Neutrophil (primary cell): Measurements from ENCODE around the gene IPPK.

Source experiments
- H3K27ac ChIP-seq: fragments of 200-600 bp; sonication (generic); 2 replicates; pipeline ENCODE4 v1.5.1; 2016; ENCODE audit warnings: mild to moderate bottlenecking, moderate library complexity
- H3K27me3 ChIP-seq: fragments of 200-600 bp; sonication (generic); 2 replicates; pipeline ENCODE4 v1.6.0; 2016; ENCODE audit warnings: mild to moderate bottlenecking
- H3K36me3 ChIP-seq: fragments of 200-600 bp; sonication (generic); 2 replicates; pipeline ENCODE4 v1.5.1; 2017
- H3K4me1 ChIP-seq, 2 experiments: fragments of 200-600 bp in 1 of 2; sonication (generic) in 1 of 2; 1 replicate in 1 of 2; 2 replicates in 1 of 2; pipeline versions ENCODE4 v1.5.1 to v1.6.1; 2013 to 2016; ENCODE audit warnings: low read depth in 1 of 2, low read length in 1 of 2, mild to moderate bottlenecking in 1 of 2, moderate library complexity in 1 of 2; ENCODE audit not compliant: control insufficient read depth in 1 of 2, insufficient read depth in 1 of 2
- H3K4me3 ChIP-seq, 2 experiments: fragments of 200-600 bp in 1 of 2; sonication (generic) in 1 of 2; 1 replicate in 1 of 2; 2 replicates in 1 of 2; pipeline ENCODE4 v1.5.1; 2013 to 2016; ENCODE audit warnings: low read depth in 1 of 2, low read length in 1 of 2, mild to moderate bottlenecking in 1 of 2, moderate library complexity in 1 of 2
- H3K9me3 ChIP-seq: fragments of 200-600 bp; sonication (generic); 2 replicates; pipeline ENCODE4 v1.5.1; 2016
- CTCF ChIP-seq: fragments of 200-600 bp; sonication (generic); IDR thresholded peaks from 2 replicates; pipeline ENCODE4 v1.5.1; 2016; ENCODE audit warnings: antibody characterized with exemption

The IPPK gene

GRCh38 chr9:92619601-92620300 lies 50.2 kb downstream of the IPPK start:
- no peaks in the 10 kb centered on the region for H3K9me3 ChIP-seq
- H3K4me1 ChIP-seq, result no peaks in the 10 kb centered on the region
- peaks cover 74% of the 10 kb centered on the region for H3K36me3 ChIP-seq
- no peak overlapping the region for H3K27ac ChIP-seq
- TF ChIP-seq CTCF, result no peak
- no peaks in the 10 kb centered on the region for H3K27me3 ChIP-seq
- no peak overlapping the region for H3K4me3 ChIP-seq

GRCh38 chr9:92618633-92619225 lies 51.2 kb downstream of the IPPK start:
- Histone ChIP-seq H3K9me3 (no peaks in the 10 kb centered on the region), H3K27me3 (no peaks in the 10 kb centered on the region), H3K4me1 (no peaks in the 10 kb centered on the region), H3K27ac (no peak overlapping the region), H3K36me3 (peaks cover 74% of the 10 kb centered on the region), H3K4me3 (no peak overlapping the region)
- TF ChIP-seq CTCF, result no peak

GRCh38 chr9:92617951-92618510 lies 51.9 kb downstream of the IPPK start:
- Histone ChIP-seq H3K9me3 (no peaks in the 10 kb centered on the region), H3K27me3 (no peaks in the 10 kb centered on the region), H3K27ac (no peak overlapping the region), H3K4me3 (no peak overlapping the region), H3K36me3 (peaks cover 78% of the 10 kb centered on the region), H3K4me1 (no peaks in the 10 kb centered on the region)
- no peak for TF ChIP-seq CTCF

- TF ChIP-seq CTCF, result no peak
- no peaks in the 10 kb centered on the region for H3K27me3 ChIP-seq
- peaks cover 85% of the 10 kb centered on the region for H3K36me3 ChIP-seq
- no peak overlapping the region for H3K27ac ChIP-seq
- no peak overlapping the region for H3K4me3 ChIP-seq
- no peaks in the 10 kb centered on the region for H3K9me3 ChIP-seq
- no peaks in the 10 kb centered on the region for H3K4me1 ChIP-seq
Measured at GRCh38 chr9:92617195-92617813, 52.6 kb downstream of the IPPK start.

GRCh38 chr9:92616655-92617111 lies 53.2 kb downstream of the IPPK start:
- no peak for TF ChIP-seq CTCF
- Histone ChIP-seq H3K36me3 (peaks cover 91% of the 10 kb centered on the region), H3K4me1 (no peaks in the 10 kb centered on the region), H3K27ac (no peak overlapping the region), H3K27me3 (no peaks in the 10 kb centered on the region), H3K9me3 (no peaks in the 10 kb centered on the region), H3K4me3 (no peak overlapping the region)
